Keratinocyte (primary cell): ENCODE data around the gene YTHDF1. TPM values are rescaled to one million over a fixed set of nuclear protein-coding genes. Genes with fewer than 3 reads are reported as not detected.

Experiments used
- DNase-seq: peaks from one replicate; pipeline ENCODE4 v3.0.0-alpha.2; 2011; ENCODE audit warnings: low read depth, missing footprints, low spot score
- FAIRE-seq: peaks from 2 replicates; lab custom pipeline; 2011; peaks lifted over from hg19 to GRCh38; lab: Jason Lieb, UNC
- H2AFZ ChIP-seq: 2 replicates; pipeline ENCODE4 v1.6.0; 2012; ENCODE audit warnings: low read length, control low read depth, inconsistent platforms; ENCODE audit not compliant: control insufficient read depth
- H3K27ac ChIP-seq: 2 replicates; pipeline ENCODE4 v1.5.1; 2011; ENCODE audit warnings: low read length; ENCODE audit not compliant: control insufficient read depth, insufficient read depth
- H3K27me3 ChIP-seq: 3 replicates; pipeline ENCODE4 v1.6.0; 2011; ENCODE audit warnings: low read length; ENCODE audit not compliant: control insufficient read depth, insufficient read depth; ENCODE audit errors: extremely low read depth
- H3K36me3 ChIP-seq, 2 experiments: 2 replicates in 1 of 2; 3 replicates in 1 of 2; pipeline ENCODE4 v1.5.1; 2011; ENCODE audit warnings: low read length in 2 of 2, mild to moderate bottlenecking in 1 of 2; ENCODE audit not compliant: control insufficient read depth in 2 of 2, insufficient read depth in 2 of 2; ENCODE audit errors: extremely low read depth in 1 of 2
- H3K4me1 ChIP-seq: 3 replicates; pipeline ENCODE4 v1.5.1; 2011; ENCODE audit warnings: low read length; ENCODE audit not compliant: control insufficient read depth, insufficient read depth; ENCODE audit errors: extremely low read depth
- H3K4me2 ChIP-seq: 3 replicates; pipeline ENCODE4 v1.6.0; 2011; ENCODE audit warnings: low read depth, low read length; ENCODE audit not compliant: control insufficient read depth, insufficient read depth; ENCODE audit errors: extremely low read depth
- H3K4me3 ChIP-seq, 3 experiments: fragments of 200-600 bp in 1 of 3; sonication (generic) in 1 of 3; 2 replicates in 2 of 3; 3 replicates in 1 of 3; pipeline ENCODE4 v1.5.1; 2011 to 2016; ENCODE audit warnings: low read length in 3 of 3, mild to moderate bottlenecking in 3 of 3, control low read depth in 2 of 3, inconsistent platforms in 1 of 3, low read depth in 1 of 3, mixed read lengths in 1 of 3, mixed run types in 1 of 3, moderate library complexity in 1 of 3; ENCODE audit not compliant: control insufficient read depth in 2 of 3, insufficient read depth in 2 of 3; ENCODE audit errors: extremely low read depth in 1 of 3
- H3K79me2 ChIP-seq: 2 replicates; pipeline ENCODE4 v1.6.0; 2012; ENCODE audit warnings: low read length; ENCODE audit not compliant: control insufficient read depth, insufficient read depth
- H3K9ac ChIP-seq: 3 replicates; pipeline ENCODE4 v1.6.0; 2011; ENCODE audit warnings: low read length; ENCODE audit not compliant: control insufficient read depth, insufficient read depth; ENCODE audit errors: extremely low read depth
- H3K9me1 ChIP-seq: 3 replicates; pipeline ENCODE4 v1.6.0; 2011; ENCODE audit warnings: low read length; ENCODE audit not compliant: control insufficient read depth, insufficient read depth; ENCODE audit errors: extremely low read depth
- H3K9me3 ChIP-seq: 2 replicates; pipeline ENCODE4 v1.5.1; 2012; ENCODE audit warnings: low read depth, low read length; ENCODE audit not compliant: control insufficient read depth
- H4K20me1 ChIP-seq: 3 replicates; pipeline ENCODE4 v1.6.0; 2011; ENCODE audit warnings: low read length; ENCODE audit not compliant: control insufficient read depth, insufficient read depth; ENCODE audit errors: extremely low read depth
- CTCF ChIP-seq, 3 experiments: IDR thresholded peaks in 1 of 3; conservative IDR thresholded peaks in 1 of 3; optimal IDR thresholded peaks in 1 of 3; 2 replicates in 2 of 3; 3 replicates in 1 of 3; pipeline versions ENCODE3 to v1.5.1; 2011; ENCODE audit warnings: low read length in 3 of 3, mild to moderate bottlenecking in 3 of 3, moderate library complexity in 2 of 3, control low read depth in 1 of 3, inconsistent platforms in 1 of 3; ENCODE audit not compliant: insufficient read depth in 2 of 3; ENCODE audit errors: extremely low read depth in 1 of 3
- EZH2 ChIP-seq: IDR thresholded peaks from one replicate; pipeline ENCODE4 v1.6.1; 2012; ENCODE audit warnings: inconsistent platforms, mild to moderate bottlenecking, low read length, moderate library complexity
- dilution Hi-C: fragments of 300-500 bp; cut with MboI; formaldehyde crosslinking; loops from one replicate; pipeline ENCODE4 v1.7.0; 2020; ENCODE audit warnings: low sequenced_read_pairs; ENCODE audit not compliant: extremely low pct_ligation_motif_present
- polyA plus RNA-seq, 5 experiments: library from polyadenylated mRNA; depleted of rRNA in 3 of 5; stranded (reverse) in 3 of 5; stranded (forward) in 1 of 5; unstranded in 1 of 5; fragments of >200 nt; gene quantifications; 1 replicate in 1 of 5; 2 replicates in 3 of 5; 3 replicates in 1 of 5; pipeline versions ENCODE4 v1.2.1 to v1.2.3, GENCODE V29; 2011 to 2012; ENCODE audit warnings: missing spikeins in 2 of 5, low read depth in 1 of 5, low replicate concordance in 1 of 5

YTHDF1 gene
- polyA plus RNA-seq, 1 donor (not counting 4 experiments of a cell fraction or from before 2014, with no cell fraction given), result 26.4 TPM

- peaks cover 3% of the 10 kb centered on the region for H3K4me1 ChIP-seq
- peaks cover 25% of the 10 kb centered on the region for H3K79me2 ChIP-seq
- no peak overlapping the region for H3K27ac ChIP-seq
- peaks cover 8 to 17% of the 10 kb centered on the region in 2 experiments for H3K36me3 ChIP-seq
- no peak for DNase-seq
- no peak overlapping the region for H3K4me3 ChIP-seq
- H3K9me3 ChIP-seq, result no peaks in the 10 kb centered on the region
- TF ChIP-seq CTCF (optimal IDR thresholded peaks at IDR 0.05 in 1 of 3, IDR thresholded peaks at IDR 0.05 in 1 of 3, conservative IDR thresholded peaks at IDR 0.05 in 1 of 3; ENCODE audit: extremely low read depth in 1 of 3, insufficient read depth in 2 of 3, low read length in 3 of 3) (no peak), EZH2 (no peak)
- dilution Hi-C loops, result no loop called here
- H2AFZ ChIP-seq, result no peak overlapping the region
- no peaks in the 10 kb centered on the region for H3K27me3 ChIP-seq
- H3K9ac ChIP-seq, result no peak overlapping the region
- H4K20me1 ChIP-seq, result peaks cover 20% of the 10 kb centered on the region
- FAIRE-seq, result no peak
- no peak overlapping the region for H3K4me2 ChIP-seq
- H3K9me1 ChIP-seq, result no peaks in the 10 kb centered on the region
Measured at GRCh38 chr20:63194007-63194796, 21.7 kb downstream of the YTHDF1 start.

GRCh38 chr20:63192721-63193120 is 23.2 kb downstream of the YTHDF1 start:
- Histone ChIP-seq H3K9me3 (no peaks in the 10 kb centered on the region), H2AFZ (no peak overlapping the region), H3K27ac (no peak overlapping the region), H3K9me1 (no peaks in the 10 kb centered on the region), H3K36me3 (peaks cover 8 to 17% of the 10 kb centered on the region in 2 experiments), H4K20me1 (peaks cover 14% of the 10 kb centered on the region), H3K4me3 (no peak overlapping the region), H3K27me3 (no peaks in the 10 kb centered on the region), H3K4me1 (peaks cover 3% of the 10 kb centered on the region), H3K4me2 (no peak overlapping the region), H3K79me2 (peaks cover 11% of the 10 kb centered on the region), H3K9ac (no peak overlapping the region)
- TF ChIP-seq EZH2 (no peak), CTCF (optimal IDR thresholded peaks at IDR 0.05 in 1 of 3, IDR thresholded peaks at IDR 0.05 in 1 of 3, conservative IDR thresholded peaks at IDR 0.05 in 1 of 3; ENCODE audit: extremely low read depth in 1 of 3, insufficient read depth in 2 of 3, low read length in 3 of 3) (no peak)
- DNase-seq (no peak), FAIRE-seq (no peak)
- dilution Hi-C loops, result no loop called here
